ENCODE measurements around the gene CSNK1G3. TPM values are rescaled to one million over a fixed set of nuclear protein-coding genes. Genes with fewer than 3 reads are reported as not detected.

Gene CSNK1G3
- total and polyA plus RNA-seq, 2 of the 4 experiments (the other 2 are of a cell fraction), result 16.4 to 26.2 TPM

DNA sequence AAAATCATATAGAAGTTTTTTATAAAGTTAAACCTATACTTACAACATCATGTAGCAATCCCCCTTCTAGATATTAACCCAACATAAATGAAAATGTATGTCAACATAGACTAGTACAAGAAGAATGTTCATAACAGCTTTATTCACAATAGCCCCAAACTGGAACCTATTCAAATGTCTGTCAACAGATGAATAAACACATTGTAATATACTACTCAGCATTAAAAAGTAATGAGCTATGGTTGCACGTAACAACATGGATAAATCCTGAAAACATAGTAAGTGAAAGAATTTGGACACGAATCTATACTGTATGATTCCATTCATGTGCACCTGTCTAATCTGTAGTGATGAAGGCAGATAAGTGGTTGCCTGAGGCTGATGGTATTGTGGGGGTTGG, 73.9 kb downstream of the CSNK1G3 start:
- no peak overlapping the region for H2AFZ ChIP-seq (replicated peaks; ENCODE audit: low read length, poor library complexity)
- DNase-seq, result no peak
- in situ Hi-C loops (cut with MboI; ENCODE audit: low sequenced_read_pairs) (no loop called here), intact Hi-C loops (cut with micrococcal nuclease) (no loop called here), dilution Hi-C loops (cut with HindIII; ENCODE audit: low sequenced_read_pairs, unreplicated experiment) (no loop called here)
- H4K91ac ChIP-seq (ENCODE audit: insufficient read depth, low read depth, low read length), result no peak overlapping the region
- CTCF ChIA-PET, result no interaction called here
- H3K4ac ChIP-seq (ENCODE audit: low read depth, low read length), result no peak overlapping the region
- H4K20me1 ChIP-seq (ENCODE audit: insufficient read depth, low read length), result no peaks in the 10 kb centered on the region
- H3K27ac ChIP-seq (ENCODE audit: insufficient read depth, low read length), result no peak overlapping the region
- H2BK120ac ChIP-seq (ENCODE audit: low read depth, low read length), result no peak overlapping the region
- H3K14ac ChIP-seq (replicated peaks; ENCODE audit: low read depth, low read length), result no peak overlapping the region
- H2BK5ac ChIP-seq (ENCODE audit: low read depth, low read length, poor library complexity, severe bottlenecking), result no peak overlapping the region
- 0 out of 4 replicates have a peak, but pooled peaks cover 3 to 4% of the 10 kb centered on the region in 2 experiments for H3K79me1 ChIP-seq (ENCODE audit: low read depth in 1 of 2, low read length in 2 of 2)
- BruUV-seq (replicated peaks), result no TSS peak
- no peak for TF ChIP-seq RFX5 (IDR thresholded peaks at IDR 0.05; ENCODE audit: low read depth, low read length)
- no peak for TF ChIP-seq POLR2A (IDR thresholded peaks at IDR 0.05; ENCODE audit: low read depth, low read length)
- TF ChIP-seq RAD21 (IDR thresholded peaks at IDR 0.05; ENCODE audit: low read length), result no peak
- no peak for TF ChIP-seq MAFK (IDR thresholded peaks at IDR 0.05; ENCODE audit: low read depth, low read length)
- TF ChIP-seq, protein P1, sequence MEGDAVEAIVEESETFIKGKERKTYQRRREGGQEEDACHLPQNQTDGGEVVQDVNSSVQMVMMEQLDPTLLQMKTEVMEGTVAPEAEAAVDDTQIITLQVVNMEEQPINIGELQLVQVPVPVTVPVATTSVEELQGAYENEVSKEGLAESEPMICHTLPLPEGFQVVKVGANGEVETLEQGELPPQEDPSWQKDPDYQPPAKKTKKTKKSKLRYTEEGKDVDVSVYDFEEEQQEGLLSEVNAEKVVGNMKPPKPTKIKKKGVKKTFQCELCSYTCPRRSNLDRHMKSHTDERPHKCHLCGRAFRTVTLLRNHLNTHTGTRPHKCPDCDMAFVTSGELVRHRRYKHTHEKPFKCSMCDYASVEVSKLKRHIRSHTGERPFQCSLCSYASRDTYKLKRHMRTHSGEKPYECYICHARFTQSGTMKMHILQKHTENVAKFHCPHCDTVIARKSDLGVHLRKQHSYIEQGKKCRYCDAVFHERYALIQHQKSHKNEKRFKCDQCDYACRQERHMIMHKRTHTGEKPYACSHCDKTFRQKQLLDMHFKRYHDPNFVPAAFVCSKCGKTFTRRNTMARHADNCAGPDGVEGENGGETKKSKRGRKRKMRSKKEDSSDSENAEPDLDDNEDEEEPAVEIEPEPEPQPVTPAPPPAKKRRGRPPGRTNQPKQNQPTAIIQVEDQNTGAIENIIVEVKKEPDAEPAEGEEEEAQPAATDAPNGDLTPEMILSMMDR (conservative IDR thresholded peaks at IDR 0.05; ENCODE audit: low read depth, low read length), result no peak
- no peak for TF ChIP-seq MAZ (IDR thresholded peaks at IDR 0.05; ENCODE audit: borderline replicate concordance, low read depth, low read length)
- TF ChIP-seq RCOR1 (IDR thresholded peaks at IDR 0.05; ENCODE audit: insufficient replicate concordance, low read length), result no peak
- no peak for TF ChIP-seq SMC3 (IDR thresholded peaks at IDR 0.05; ENCODE audit: low read depth, low read length)
- no peak for TF ChIP-seq MXI1 (IDR thresholded peaks at IDR 0.05; ENCODE audit: borderline replicate concordance, low read depth, low read length)
- no peak for TF ChIP-seq CEBPB (IDR thresholded peaks at IDR 0.05; ENCODE audit: low read depth, low read length)
- TF ChIP-seq BHLHE40 (IDR thresholded peaks at IDR 0.05; ENCODE audit: low read depth, low read length), result no peak
- TF ChIP-seq NFE2L2 (IDR thresholded peaks at IDR 0.05; ENCODE audit: low read depth, low read length), result no peak
- TF ChIP-seq, protein P2, sequence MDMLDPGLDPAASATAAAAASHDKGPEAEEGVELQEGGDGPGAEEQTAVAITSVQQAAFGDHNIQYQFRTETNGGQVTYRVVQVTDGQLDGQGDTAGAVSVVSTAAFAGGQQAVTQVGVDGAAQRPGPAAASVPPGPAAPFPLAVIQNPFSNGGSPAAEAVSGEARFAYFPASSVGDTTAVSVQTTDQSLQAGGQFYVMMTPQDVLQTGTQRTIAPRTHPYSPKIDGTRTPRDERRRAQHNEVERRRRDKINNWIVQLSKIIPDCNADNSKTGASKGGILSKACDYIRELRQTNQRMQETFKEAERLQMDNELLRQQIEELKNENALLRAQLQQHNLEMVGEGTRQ (IDR thresholded peaks at IDR 0.05; ENCODE audit: low read depth, low read length), result no peak
- TF ChIP-seq, protein P3, sequence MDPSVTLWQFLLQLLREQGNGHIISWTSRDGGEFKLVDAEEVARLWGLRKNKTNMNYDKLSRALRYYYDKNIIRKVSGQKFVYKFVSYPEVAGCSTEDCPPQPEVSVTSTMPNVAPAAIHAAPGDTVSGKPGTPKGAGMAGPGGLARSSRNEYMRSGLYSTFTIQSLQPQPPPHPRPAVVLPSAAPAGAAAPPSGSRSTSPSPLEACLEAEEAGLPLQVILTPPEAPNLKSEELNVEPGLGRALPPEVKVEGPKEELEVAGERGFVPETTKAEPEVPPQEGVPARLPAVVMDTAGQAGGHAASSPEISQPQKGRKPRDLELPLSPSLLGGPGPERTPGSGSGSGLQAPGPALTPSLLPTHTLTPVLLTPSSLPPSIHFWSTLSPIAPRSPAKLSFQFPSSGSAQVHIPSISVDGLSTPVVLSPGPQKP (IDR thresholded peaks at IDR 0.05; ENCODE audit: borderline replicate concordance, low read depth, low read length), result no peak
- no peak for TF ChIP-seq CHD1 (IDR thresholded peaks at IDR 0.05; ENCODE audit: low read depth, low read length)
- no peak for TF ChIP-seq FOS (IDR thresholded peaks at IDR 0.05; ENCODE audit: low read depth, low read length)
- H4K8ac ChIP-seq (ENCODE audit: low read depth in 2 of 2, low read length in 2 of 2), result no peak overlapping the region
- H3K9ac ChIP-seq (ENCODE audit: low read depth, low read length), result no peak overlapping the region
- H2AK5ac ChIP-seq (ENCODE audit: low read depth, low read length), result no peak overlapping the region
- no peak overlapping the region for H4K5ac ChIP-seq (ENCODE audit: low read depth, low read length)
- H3K9me1 ChIP-seq (ENCODE audit: insufficient read depth, low read length), result no peaks in the 10 kb centered on the region
- POLR2A ChIA-PET (ENCODE audit: unreplicated experiment), result no interaction called here
- no peak overlapping the region for H3K56ac ChIP-seq (ENCODE audit: extremely low read depth, insufficient read depth, low read length)
- no peak overlapping the region for H2AK9ac ChIP-seq (replicated peaks; ENCODE audit: low read depth, low read length, poor library complexity)
- no peaks in the 10 kb centered on the region; the same call in 1 of the 2 replicates for H3K36me3 ChIP-seq (ENCODE audit: control insufficient read depth, insufficient read depth, low read length)
- no peak overlapping the region for H3K4me3 ChIP-seq (ENCODE audit: insufficient read depth, low read depth, low read length)
- H3K23ac ChIP-seq (ENCODE audit: low read depth, low read length), result no peak overlapping the region
- H3K4me1 ChIP-seq (ENCODE audit: control insufficient read depth, insufficient read depth, low read length), result no peaks in the 10 kb centered on the region
- no peaks in the 10 kb centered on the region for H3K27me3 ChIP-seq (ENCODE audit: control insufficient read depth, insufficient read depth, low read length)
- ATAC-seq (ENCODE audit: low read depth), result no peak
- no peak overlapping the region for H2BK20ac ChIP-seq (ENCODE audit: low read depth, low read length)
- no peak overlapping the region for H3K18ac ChIP-seq (ENCODE audit: low read depth, low read length)
- 100% methylated on average over 2 of the region's 2 CpGs; no CpG with 5 or more reads in 1 of the 2 experiments for WGBS, 2 experiments (ENCODE audit: extremely low coverage in 2 of 2, insufficient read length in 1 of 2)
- no peak overlapping the region for H3K4me2 ChIP-seq (ENCODE audit: low read depth, low read length)
- no peak overlapping the region for H2BK15ac ChIP-seq (ENCODE audit: low read depth, low read length)
- no peaks in the 10 kb centered on the region for H3K9me3 ChIP-seq (ENCODE audit: control insufficient read depth, insufficient read depth, low read length)

All from IMR-90 (cell line).